ENCODE measurements around the gene OLR1.

DNA sequence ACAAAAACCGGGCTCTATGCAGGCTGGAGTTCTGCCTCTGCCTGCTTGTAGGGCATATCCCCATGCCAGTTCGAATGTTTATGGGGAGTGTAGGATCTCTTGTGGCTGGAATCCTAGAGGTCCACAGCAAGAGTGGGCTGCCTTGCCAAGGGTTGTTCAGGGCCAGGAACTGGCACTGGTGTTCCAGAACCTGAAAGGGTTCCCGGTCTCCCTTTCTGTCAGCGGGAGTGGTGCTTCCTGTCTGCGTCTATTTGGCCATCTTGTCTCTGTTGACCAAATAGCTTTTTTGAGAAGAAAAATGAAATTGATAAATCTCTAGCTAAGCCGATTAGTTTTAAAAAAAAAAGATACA, 17.8 kb downstream of the OLR1 start:
- TF ChIP-seq, protein P1, sequence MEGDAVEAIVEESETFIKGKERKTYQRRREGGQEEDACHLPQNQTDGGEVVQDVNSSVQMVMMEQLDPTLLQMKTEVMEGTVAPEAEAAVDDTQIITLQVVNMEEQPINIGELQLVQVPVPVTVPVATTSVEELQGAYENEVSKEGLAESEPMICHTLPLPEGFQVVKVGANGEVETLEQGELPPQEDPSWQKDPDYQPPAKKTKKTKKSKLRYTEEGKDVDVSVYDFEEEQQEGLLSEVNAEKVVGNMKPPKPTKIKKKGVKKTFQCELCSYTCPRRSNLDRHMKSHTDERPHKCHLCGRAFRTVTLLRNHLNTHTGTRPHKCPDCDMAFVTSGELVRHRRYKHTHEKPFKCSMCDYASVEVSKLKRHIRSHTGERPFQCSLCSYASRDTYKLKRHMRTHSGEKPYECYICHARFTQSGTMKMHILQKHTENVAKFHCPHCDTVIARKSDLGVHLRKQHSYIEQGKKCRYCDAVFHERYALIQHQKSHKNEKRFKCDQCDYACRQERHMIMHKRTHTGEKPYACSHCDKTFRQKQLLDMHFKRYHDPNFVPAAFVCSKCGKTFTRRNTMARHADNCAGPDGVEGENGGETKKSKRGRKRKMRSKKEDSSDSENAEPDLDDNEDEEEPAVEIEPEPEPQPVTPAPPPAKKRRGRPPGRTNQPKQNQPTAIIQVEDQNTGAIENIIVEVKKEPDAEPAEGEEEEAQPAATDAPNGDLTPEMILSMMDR (IDR thresholded peaks at IDR 0.05), result no peak
- TF ChIP-seq NFE2L1 (CRISPR knock-in tag; IDR thresholded peaks at IDR 0.05) (no peak), ZNF263 (CRISPR knock-in tag; IDR thresholded peaks at IDR 0.05; ENCODE audit: low read depth) (no peak)
